GM12892 (cell line): ENCODE data around the gene METTL8.
A peak's percentile ranks its signal among the peaks of the same experiment; 100 is the strongest.
"Not testable (repeated sequence)": the region's sequence is repeated elsewhere in the genome, so short reads cannot be mapped to it uniquely, and the experiment has no call there.

Experiments
- DNase-seq: peaks from one replicate; pipeline ENCODE4 v3.0.0; 2011; ENCODE audit not compliant: insufficient read length
- FAIRE-seq: peaks from 2 replicates; lab custom pipeline; 2011; peaks lifted over from hg19 to GRCh38; lab: Jason Lieb, UNC
- POLR2A ChIP-seq: IDR thresholded peaks from 2 replicates; pipeline ENCODE4 v1.6.1; 2011; ENCODE audit warnings: low read depth, low read length, control low read depth
- POLR2AphosphoS5 ChIP-seq: IDR thresholded peaks from 2 replicates; pipeline ENCODE4 v1.6.1; 2011; ENCODE audit warnings: low read depth, low read length, control low read depth
- TAF1 ChIP-seq: IDR thresholded peaks from 2 replicates; pipeline ENCODE4 v1.6.1; 2011; ENCODE audit warnings: low read depth, mild to moderate bottlenecking, control low read depth, low read length, borderline replicate concordance

Gene METTL8

GRCh38 chr2:171420728-171421563 is 12.8 kb downstream of the METTL8 start:
- peak; percentile 68 for FAIRE-seq
- TF ChIP-seq POLR2AphosphoS5 (no peak), POLR2A (no peak), TAF1 (no peak)
- DNase-seq = no peak

- no peak for DNase-seq
- TF ChIP-seq POLR2A = no peak
- no peak for TF ChIP-seq POLR2AphosphoS5
- no peak for TF ChIP-seq TAF1
- peak; percentile 36 for FAIRE-seq
Observed at GRCh38 chr2:171419333-171419732, 14.5 kb downstream of the METTL8 start.

GRCh38 chr2:171416009-171416926 is 17.5 kb downstream of the METTL8 start:
- TF ChIP-seq TAF1 = 0 out of 2 replicates have a peak, but pooled peaks have one; percentile 18
- TF ChIP-seq POLR2A = no peak
- FAIRE-seq (peak; percentile 97), DNase-seq (peak; percentile 43)

GRCh38 chr2:171414645-171415044 is 19.1 kb downstream of the METTL8 start:
- peak; percentile 5 for FAIRE-seq
- not testable (repeated sequence) for DNase-seq

GRCh38 chr2:171412571-171413175 is 21.1 kb downstream of the METTL8 start:
- DNase-seq (no peak), FAIRE-seq (peak; percentile 60)
- TF ChIP-seq POLR2A = no peak
- TF ChIP-seq POLR2AphosphoS5 = no peak
- no peak for TF ChIP-seq TAF1

GRCh38 chr2:171411791-171412483 is 21.9 kb downstream of the METTL8 start:
- peak; percentile 51 for FAIRE-seq
- no peak for DNase-seq
- no peak for TF ChIP-seq POLR2A
- TF ChIP-seq TAF1 = no peak
- TF ChIP-seq POLR2AphosphoS5 = no peak

- peak; percentile 40 for FAIRE-seq
- DNase-seq = no peak
Observed at GRCh38 chr2:171411214-171411613, 22.6 kb downstream of the METTL8 start.

GRCh38 chr2:171410624-171411023 is 23.2 kb downstream of the METTL8 start:
- no peak for DNase-seq
- no peak for FAIRE-seq
- TF ChIP-seq POLR2A (no peak), POLR2AphosphoS5 (no peak), TAF1 (no peak)

More at GRCh38 chr2:171411214-171411613, 22.6 kb downstream of the METTL8 start:
- TF ChIP-seq TAF1 (no peak), POLR2AphosphoS5 (no peak), POLR2A (no peak)

- no peak for FAIRE-seq
- no peak for DNase-seq
- TF ChIP-seq TAF1 (no peak), POLR2AphosphoS5 (no peak), POLR2A (no peak)
Observed at GRCh38 chr2:171410101-171410500, 23.7 kb downstream of the METTL8 start.

- FAIRE-seq = peak; percentile 50
- TF ChIP-seq POLR2A = no peak
- no peak for TF ChIP-seq TAF1
- no peak for TF ChIP-seq POLR2AphosphoS5
- DNase-seq = no peak
Observed at GRCh38 chr2:171409436-171409971, 24.3 kb downstream of the METTL8 start.
